ENCODE measurements around the gene MAML2. TPM values are rescaled to one million over a fixed set of nuclear protein-coding genes. Genes with fewer than 3 reads are reported as not detected.

MAML2 gene
- total RNA-seq, 1 experiment from 2014 or later: 2.7 TPM

GRCh38 chr11:96082936-96083335, 260.1 kb downstream of the MAML2 start:
- Histone ChIP-seq H3K14ac (ENCODE audit: insufficient read depth, low read length) (no peak overlapping the region), H3K9me3 (ENCODE audit: control insufficient read depth, low read depth, low read length) (no peaks in the 10 kb centered on the region), H2AFZ (ENCODE audit: low read length) (no peak overlapping the region), H3K23ac (ENCODE audit: insufficient read length, low read depth, low read length) (no peak overlapping the region), H3K79me2 (ENCODE audit: insufficient read depth, low read length) (no peaks in the 10 kb centered on the region), H2BK12ac (ENCODE audit: insufficient read length, low read depth, low read length) (no peak overlapping the region), H3K4me1 (ENCODE audit: insufficient read depth, low read length) (peaks cover 17% of the 10 kb centered on the region; the same call in 1 of the 2 replicates), H3K4me2 (ENCODE audit: insufficient read depth, insufficient read length, low read length) (no peak overlapping the region), H2BK20ac (ENCODE audit: low read depth, low read length, poor library complexity, severe bottlenecking) (no peak overlapping the region), H2AK5ac (ENCODE audit: insufficient read length, low read length) (no peak overlapping the region), H2BK5ac (ENCODE audit: insufficient read length, low read length) (no peak overlapping the region), H3K56ac (ENCODE audit: insufficient read length, low read depth, low read length) (no peak overlapping the region), H3K18ac (ENCODE audit: insufficient read length, low read depth, low read length) (no peak overlapping the region), H3T11ph (ENCODE audit: low read length) (no peak overlapping the region), H3K9ac (ENCODE audit: extremely low read depth, insufficient read length, low read length) (no peak overlapping the region), H2BK15ac (ENCODE audit: low read depth, low read length) (no peak overlapping the region), H2BK120ac (ENCODE audit: low read depth, low read length, poor library complexity, severe bottlenecking) (no peak overlapping the region), H4K20me1 (ENCODE audit: control insufficient read depth, insufficient read depth, insufficient read length) (no peaks in the 10 kb centered on the region), H4K8ac (replicated peaks; ENCODE audit: insufficient read length, low read depth, low read length) (no peak overlapping the region), H3K27ac (ENCODE audit: insufficient read length, low read depth, low read length) (no peak overlapping the region), H3K4ac (ENCODE audit: low read depth, low read length) (no peak overlapping the region), H3K79me1 (ENCODE audit: insufficient read depth, low read depth, low read length, poor library complexity, severe bottlenecking) (no peaks in the 10 kb centered on the region), H4K91ac (ENCODE audit: insufficient read length, low read depth, low read length) (no peak overlapping the region), H3K27me3 (ENCODE audit: insufficient read depth, low read length) (no peaks in the 10 kb centered on the region), H3K23me2 (ENCODE audit: insufficient read length, low read depth, low read length, poor library complexity, severe bottlenecking) (no peaks in the 10 kb centered on the region), H4K5ac (ENCODE audit: insufficient read length, low read depth, low read length) (no peak overlapping the region)
- TF ChIP-seq CTCF (conservative IDR thresholded peaks at IDR 0.05): no peak
- WGBS (ENCODE audit: extremely low coverage, insufficient read length, low lambda C conversion rate): no CpG with 5 or more reads among the region's 2 CpGs
- DNase-seq: no peak
- no peaks in the 10 kb centered on the region for H3K27me3 Mint-ChIP-seq (ENCODE audit: low read depth)
- H3K4me3 Mint-ChIP-seq: no peak overlapping the region
- no peaks in the 10 kb centered on the region for H3K9me3 Mint-ChIP-seq
- peaks cover 16 to 23% of the 10 kb centered on the region in 2 experiments for H3K4me1 Mint-ChIP-seq
- no peak overlapping the region for H3K27ac Mint-ChIP-seq
- no peaks in the 10 kb centered on the region for H3K36me3 Mint-ChIP-seq (ENCODE audit: insufficient read depth in 1 of 3, low read depth in 3 of 3)
